ENCODE data around the gene TCF23.

DNA sequence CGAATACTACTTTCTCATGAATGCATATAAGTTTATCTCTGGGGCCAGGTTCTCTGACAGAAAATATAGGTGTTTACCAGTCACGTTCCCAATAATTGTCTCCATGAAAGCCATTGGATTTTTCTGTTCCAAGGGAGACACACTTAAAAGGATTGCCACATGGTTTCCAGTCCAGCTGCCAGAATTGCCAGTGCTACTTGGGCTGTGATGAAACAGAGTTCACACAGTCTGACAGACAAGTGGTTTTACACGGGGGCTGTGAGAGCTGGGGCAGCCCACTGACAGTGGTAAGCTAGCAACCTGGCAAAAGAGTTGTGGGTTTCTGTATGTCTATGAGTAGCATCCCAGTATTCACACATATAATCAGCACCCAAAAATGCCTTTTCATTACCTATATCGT is 35.3 kb downstream of the TCF23 start:
- no peak for TF ChIP-seq POLR2A (IDR thresholded peaks at IDR 0.05)
- TF ChIP-seq, protein P1, sequence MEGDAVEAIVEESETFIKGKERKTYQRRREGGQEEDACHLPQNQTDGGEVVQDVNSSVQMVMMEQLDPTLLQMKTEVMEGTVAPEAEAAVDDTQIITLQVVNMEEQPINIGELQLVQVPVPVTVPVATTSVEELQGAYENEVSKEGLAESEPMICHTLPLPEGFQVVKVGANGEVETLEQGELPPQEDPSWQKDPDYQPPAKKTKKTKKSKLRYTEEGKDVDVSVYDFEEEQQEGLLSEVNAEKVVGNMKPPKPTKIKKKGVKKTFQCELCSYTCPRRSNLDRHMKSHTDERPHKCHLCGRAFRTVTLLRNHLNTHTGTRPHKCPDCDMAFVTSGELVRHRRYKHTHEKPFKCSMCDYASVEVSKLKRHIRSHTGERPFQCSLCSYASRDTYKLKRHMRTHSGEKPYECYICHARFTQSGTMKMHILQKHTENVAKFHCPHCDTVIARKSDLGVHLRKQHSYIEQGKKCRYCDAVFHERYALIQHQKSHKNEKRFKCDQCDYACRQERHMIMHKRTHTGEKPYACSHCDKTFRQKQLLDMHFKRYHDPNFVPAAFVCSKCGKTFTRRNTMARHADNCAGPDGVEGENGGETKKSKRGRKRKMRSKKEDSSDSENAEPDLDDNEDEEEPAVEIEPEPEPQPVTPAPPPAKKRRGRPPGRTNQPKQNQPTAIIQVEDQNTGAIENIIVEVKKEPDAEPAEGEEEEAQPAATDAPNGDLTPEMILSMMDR (IDR thresholded peaks at IDR 0.05) = no peak
- no peak for TF ChIP-seq POLR2AphosphoS5 (IDR thresholded peaks at IDR 0.05)
- TF ChIP-seq EP300 (IDR thresholded peaks at IDR 0.05) = no peak

Measured in gastroesophageal sphincter (tissue), 3 donors.